Thoracic aorta (tissue), 2 donors: ENCODE data around the gene GPR137B. TPM values are rescaled to one million over a fixed set of nuclear protein-coding genes. Genes with fewer than 3 reads are reported as not detected.

Source experiments
- ATAC-seq: fragments of 150-250 bp; one replicate; pipeline ENCODE4 v1.8.0; 2017; ENCODE audit warnings: low read depth; ENCODE audit not compliant: insufficient number of reproducible peaks, low FRiP score
- DNase-seq: peaks from one replicate; pipeline ENCODE4 v3.0.0-alpha.2; 2020; ENCODE audit warnings: low spot score
- H3K27ac ChIP-seq, 2 donors: fragments of 200-600 bp; sonication (generic); 1 replicate in 1 of 2; 2 replicates in 1 of 2; pipeline ENCODE4 v1.5.1; 2016; ENCODE audit warnings: mild to moderate bottlenecking in 2 of 2, moderate library complexity in 2 of 2
- H3K27me3 ChIP-seq: fragments of 200-600 bp; sonication (generic); replicated peaks from 2 replicates; pipeline ENCODE4 v1.6.0; 2016; ENCODE audit warnings: mild to moderate bottlenecking; ENCODE audit not compliant: insufficient read depth
- H3K36me3 ChIP-seq: fragments of 200-600 bp; sonication (generic); one replicate; pipeline ENCODE4 v1.5.1; 2016
- H3K4me1 ChIP-seq, 2 donors: fragments of 200-600 bp; sonication (generic); 1 replicate in 1 of 2; 2 replicates in 1 of 2; pipeline versions ENCODE4 v1.5.1 to v1.6.0; 2016; ENCODE audit warnings: low read depth in 2 of 2, mild to moderate bottlenecking in 1 of 2; ENCODE audit not compliant: control insufficient read depth in 1 of 2
- H3K4me3 ChIP-seq: fragments of 200-600 bp; sonication (generic); 2 replicates; pipeline ENCODE4 v1.5.1; 2016; ENCODE audit warnings: mild to moderate bottlenecking
- H3K9me3 ChIP-seq: fragments of 200-600 bp; sonication (generic); 2 replicates; pipeline ENCODE4 v1.5.1; 2016
- CTCF ChIP-seq: fragments of 200-600 bp; sonication (generic); IDR thresholded peaks from one replicate; pipeline ENCODE4 v1.5.1; 2019; ENCODE audit warnings: antibody characterized with exemption
- total RNA-seq, 2 donors: library from RNA; depleted of rRNA; stranded (reverse); fragments of >200 nt; gene quantifications; one replicate each; pipeline versions ENCODE4 v1.1.0 to v1.2.3, GENCODE V29; 2016

Gene GPR137B
- total RNA-seq, 2 donors from 2014 or later, result 17.2 to 39.0 TPM

- H3K9me3 ChIP-seq, result peaks cover 7% of the 10 kb centered on the region
- no peaks in the 10 kb centered on the region for H3K4me1 ChIP-seq
- no peak overlapping the region for H3K27ac ChIP-seq
- H3K27me3 ChIP-seq, result no peaks in the 10 kb centered on the region
- DNase-seq (no peak), ATAC-seq (no peak)
- no peak overlapping the region for H3K4me3 ChIP-seq
- TF ChIP-seq CTCF, result no peak
- peaks cover 21% of the 10 kb centered on the region for H3K36me3 ChIP-seq
Observed at GRCh38 chr1:236193184-236193583, 50.8 kb downstream of the GPR137B start.

- DNase-seq, result no peak
- Histone ChIP-seq H3K4me1 (no peaks in the 10 kb centered on the region), H3K27me3 (no peaks in the 10 kb centered on the region), H3K9me3 (peaks cover 31% of the 10 kb centered on the region), H3K4me3 (no peak overlapping the region), H3K27ac (no peak overlapping the region), H3K36me3 (peaks cover 10% of the 10 kb centered on the region)
- no peak for TF ChIP-seq CTCF
- no peak for ATAC-seq
Observed at GRCh38 chr1:236200925-236201324, 58.6 kb downstream of the GPR137B start.

GRCh38 chr1:236201786-236202185 is 59.4 kb downstream of the GPR137B start:
- H3K36me3 ChIP-seq, result peaks cover 6% of the 10 kb centered on the region
- peaks cover 31% of the 10 kb centered on the region for H3K9me3 ChIP-seq
- TF ChIP-seq CTCF, result no peak
- no peaks in the 10 kb centered on the region for H3K4me1 ChIP-seq
- DNase-seq (no peak), ATAC-seq (no peak)
- H3K4me3 ChIP-seq, result no peak overlapping the region
- H3K27ac ChIP-seq, result no peak overlapping the region
- no peaks in the 10 kb centered on the region for H3K27me3 ChIP-seq

GRCh38 chr1:236204039-236204438 is 61.7 kb downstream of the GPR137B start:
- no peaks in the 10 kb centered on the region for H3K4me1 ChIP-seq
- H3K27me3 ChIP-seq, result no peaks in the 10 kb centered on the region
- H3K36me3 ChIP-seq, result peaks cover 4% of the 10 kb centered on the region
- DNase-seq (no peak), ATAC-seq (no peak)
- no peak overlapping the region for H3K4me3 ChIP-seq
- H3K9me3 ChIP-seq, result peaks cover 26% of the 10 kb centered on the region
- H3K27ac ChIP-seq, result no peak overlapping the region
- TF ChIP-seq CTCF, result no peak

GRCh38 chr1:236204656-236205055 is 62.3 kb downstream of the GPR137B start:
- H3K27ac ChIP-seq, result no peak overlapping the region
- ATAC-seq, result no peak
- DNase-seq, result no peak
- H3K36me3 ChIP-seq, result peaks cover 4% of the 10 kb centered on the region
- no peak overlapping the region for H3K4me3 ChIP-seq
- no peak for TF ChIP-seq CTCF
- H3K4me1 ChIP-seq, result no peaks in the 10 kb centered on the region
- H3K27me3 ChIP-seq, result no peaks in the 10 kb centered on the region
- H3K9me3 ChIP-seq, result peaks cover 21% of the 10 kb centered on the region
